Measurements from ENCODE around the gene ANAPC7. TPM values are rescaled to one million over a fixed set of nuclear protein-coding genes. Genes with fewer than 3 reads are reported as not detected.

The ANAPC7 gene
- total and polyA plus RNA-seq, 2 donors (not counting 1 experiment from before 2014, with no cell fraction given) = 48.7 to 49.5 TPM

GRCh38 chr12:110348431-110349059 is 55.0 kb downstream of the ANAPC7 start:
- H3K4me1 ChIP-seq (ENCODE audit: control insufficient read depth, extremely low read depth, insufficient read depth, low read length) = no peaks in the 10 kb centered on the region
- H2AFZ ChIP-seq (ENCODE audit: low read length) = no peak overlapping the region
- H3K27ac ChIP-seq (ENCODE audit: insufficient read depth, low read length) = no peak overlapping the region
- no peak overlapping the region for H3K4me2 ChIP-seq (ENCODE audit: extremely low read depth, insufficient read depth, low read length)
- no peaks in the 10 kb centered on the region for H3K27me3 ChIP-seq (ENCODE audit: control insufficient read depth, insufficient read depth, low read length)
- H4K20me1 ChIP-seq (ENCODE audit: control insufficient read depth, extremely low read depth, insufficient read depth, low read length) = no peaks in the 10 kb centered on the region
- TF ChIP-seq, protein P1, sequence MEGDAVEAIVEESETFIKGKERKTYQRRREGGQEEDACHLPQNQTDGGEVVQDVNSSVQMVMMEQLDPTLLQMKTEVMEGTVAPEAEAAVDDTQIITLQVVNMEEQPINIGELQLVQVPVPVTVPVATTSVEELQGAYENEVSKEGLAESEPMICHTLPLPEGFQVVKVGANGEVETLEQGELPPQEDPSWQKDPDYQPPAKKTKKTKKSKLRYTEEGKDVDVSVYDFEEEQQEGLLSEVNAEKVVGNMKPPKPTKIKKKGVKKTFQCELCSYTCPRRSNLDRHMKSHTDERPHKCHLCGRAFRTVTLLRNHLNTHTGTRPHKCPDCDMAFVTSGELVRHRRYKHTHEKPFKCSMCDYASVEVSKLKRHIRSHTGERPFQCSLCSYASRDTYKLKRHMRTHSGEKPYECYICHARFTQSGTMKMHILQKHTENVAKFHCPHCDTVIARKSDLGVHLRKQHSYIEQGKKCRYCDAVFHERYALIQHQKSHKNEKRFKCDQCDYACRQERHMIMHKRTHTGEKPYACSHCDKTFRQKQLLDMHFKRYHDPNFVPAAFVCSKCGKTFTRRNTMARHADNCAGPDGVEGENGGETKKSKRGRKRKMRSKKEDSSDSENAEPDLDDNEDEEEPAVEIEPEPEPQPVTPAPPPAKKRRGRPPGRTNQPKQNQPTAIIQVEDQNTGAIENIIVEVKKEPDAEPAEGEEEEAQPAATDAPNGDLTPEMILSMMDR (conservative IDR thresholded peaks at IDR 0.05 in 1 of 2, IDR thresholded peaks at IDR 0.05 in 1 of 2; ENCODE audit: low read depth in 1 of 2, low read length in 2 of 2) = no peak
- TF ChIP-seq EZH2 (IDR thresholded peaks at IDR 0.05; ENCODE audit: low read length, missing control alignments) = no peak
- H3K36me3 ChIP-seq (ENCODE audit: control insufficient read depth, insufficient read depth, low read length) = peaks cover 52% of the 10 kb centered on the region
- H3K79me2 ChIP-seq (ENCODE audit: control insufficient read depth, insufficient read depth, low read length) = no peaks in the 10 kb centered on the region
- no peak for DNase-seq (ENCODE audit: low read depth in 2 of 2)
- H3K9ac ChIP-seq (ENCODE audit: insufficient read depth, low read length) = no peak overlapping the region
- H3K9me3 ChIP-seq (ENCODE audit: control insufficient read depth, insufficient read depth, low read depth, low read length) = no peaks in the 10 kb centered on the region
- H3K4me3 ChIP-seq (replicated peaks in 1 of 4; ENCODE audit: control extremely low read depth in 1 of 4, insufficient read depth in 1 of 4, low read depth in 3 of 4, low read length in 4 of 4) = no peak overlapping the region

- Histone ChIP-seq H4K20me1 (ENCODE audit: control insufficient read depth, extremely low read depth, insufficient read depth, low read length) (no peaks in the 10 kb centered on the region), H2AFZ (ENCODE audit: low read length) (no peak overlapping the region), H3K27me3 (ENCODE audit: control insufficient read depth, insufficient read depth, low read length) (no peaks in the 10 kb centered on the region), H3K27ac (ENCODE audit: insufficient read depth, low read length) (no peak overlapping the region), H3K36me3 (ENCODE audit: control insufficient read depth, insufficient read depth, low read length) (peaks cover 52% of the 10 kb centered on the region), H3K79me2 (ENCODE audit: control insufficient read depth, insufficient read depth, low read length) (no peaks in the 10 kb centered on the region), H3K4me1 (ENCODE audit: control insufficient read depth, extremely low read depth, insufficient read depth, low read length) (no peaks in the 10 kb centered on the region), H3K9me3 (ENCODE audit: control insufficient read depth, insufficient read depth, low read depth, low read length) (no peaks in the 10 kb centered on the region), H3K4me2 (ENCODE audit: extremely low read depth, insufficient read depth, low read length) (no peak overlapping the region), H3K9ac (ENCODE audit: insufficient read depth, low read length) (no peak overlapping the region), H3K4me3 (replicated peaks in 1 of 4; ENCODE audit: control extremely low read depth in 1 of 4, insufficient read depth in 1 of 4, low read depth in 3 of 4, low read length in 4 of 4) (no peak overlapping the region)
- DNase-seq (ENCODE audit: low read depth in 2 of 2) = no peak
- TF ChIP-seq EZH2 (IDR thresholded peaks at IDR 0.05; ENCODE audit: low read length, missing control alignments) = no peak
Observed at GRCh38 chr12:110347767-110348166, 55.7 kb downstream of the ANAPC7 start.

DNA sequence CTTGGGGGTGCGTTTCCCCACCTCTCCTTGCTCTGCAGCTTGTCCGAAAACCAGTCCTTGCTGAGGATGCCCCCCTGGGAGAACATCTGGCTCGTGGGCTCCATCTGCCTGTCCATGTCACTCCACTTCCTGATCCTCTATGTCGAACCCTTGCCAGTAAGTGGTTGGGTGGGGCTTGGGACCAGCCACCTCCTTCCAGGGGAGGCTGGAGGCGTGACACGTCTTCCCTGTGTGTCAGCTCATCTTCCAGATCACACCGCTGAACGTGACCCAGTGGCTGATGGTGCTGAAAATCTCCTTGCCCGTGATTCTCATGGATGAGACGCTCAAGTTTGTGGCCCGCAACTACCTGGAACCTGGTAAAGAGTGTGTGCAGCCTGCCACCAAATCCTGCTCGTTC is 57.5 kb downstream of the ANAPC7 start:
- Histone ChIP-seq H3K4me1 (ENCODE audit: control insufficient read depth, extremely low read depth, insufficient read depth, low read length) (no peaks in the 10 kb centered on the region), H3K9ac (ENCODE audit: insufficient read depth, low read length) (no peak overlapping the region), H3K79me2 (ENCODE audit: control insufficient read depth, insufficient read depth, low read length) (peaks cover 4% of the 10 kb centered on the region), H4K20me1 (ENCODE audit: control insufficient read depth, extremely low read depth, insufficient read depth, low read length) (no peaks in the 10 kb centered on the region), H3K36me3 (ENCODE audit: control insufficient read depth, insufficient read depth, low read length) (peaks cover 59% of the 10 kb centered on the region), H2AFZ (ENCODE audit: low read length) (no peak overlapping the region), H3K4me2 (ENCODE audit: extremely low read depth, insufficient read depth, low read length) (no peak overlapping the region), H3K4me3 (replicated peaks in 1 of 4; ENCODE audit: control extremely low read depth in 1 of 4, insufficient read depth in 1 of 4, low read depth in 3 of 4, low read length in 4 of 4) (no peak overlapping the region), H3K27me3 (ENCODE audit: control insufficient read depth, insufficient read depth, low read length) (no peaks in the 10 kb centered on the region), H3K27ac (ENCODE audit: insufficient read depth, low read length) (no peak overlapping the region), H3K9me3 (ENCODE audit: control insufficient read depth, insufficient read depth, low read depth, low read length) (no peaks in the 10 kb centered on the region)
- TF ChIP-seq EZH2 (IDR thresholded peaks at IDR 0.05; ENCODE audit: low read length, missing control alignments) = no peak
- TF ChIP-seq, protein P1 (conservative IDR thresholded peaks at IDR 0.05 in 1 of 2, IDR thresholded peaks at IDR 0.05 in 1 of 2; ENCODE audit: low read depth in 1 of 2, low read length in 2 of 2) = no peak
- DNase-seq (ENCODE audit: low read depth in 2 of 2) = no peak

Measured in fibroblast of lung (primary cell).